LNCAP (cell line): Measurements from ENCODE around the gene SPATA31E1.

Source experiments
- TF ChIP-seq, protein P1 (sequence below): fragments of 450-650 bp; IDR thresholded peaks from 2 replicates; pipeline ENCODE4 v1.5.1; 2017; ENCODE audit warnings: mild to moderate bottlenecking

Gene SPATA31E1

DNA sequence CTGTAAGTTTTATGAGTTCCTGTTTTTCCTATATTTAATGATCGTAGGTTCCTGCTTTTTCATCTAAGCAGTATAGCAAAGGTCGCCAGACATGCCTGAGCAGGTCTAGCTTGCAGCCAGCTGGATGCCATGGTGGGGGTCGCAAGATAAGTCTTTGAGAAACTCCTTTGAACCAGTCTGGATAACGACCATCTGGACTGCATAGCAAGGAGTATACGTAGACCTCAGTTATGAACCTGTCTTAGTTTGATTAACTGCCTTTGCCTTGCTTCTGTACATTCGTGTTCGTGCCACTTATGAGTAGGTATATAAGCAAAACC is 8.4 kb upstream of the SPATA31E1 start:
- TF ChIP-seq, protein P1, sequence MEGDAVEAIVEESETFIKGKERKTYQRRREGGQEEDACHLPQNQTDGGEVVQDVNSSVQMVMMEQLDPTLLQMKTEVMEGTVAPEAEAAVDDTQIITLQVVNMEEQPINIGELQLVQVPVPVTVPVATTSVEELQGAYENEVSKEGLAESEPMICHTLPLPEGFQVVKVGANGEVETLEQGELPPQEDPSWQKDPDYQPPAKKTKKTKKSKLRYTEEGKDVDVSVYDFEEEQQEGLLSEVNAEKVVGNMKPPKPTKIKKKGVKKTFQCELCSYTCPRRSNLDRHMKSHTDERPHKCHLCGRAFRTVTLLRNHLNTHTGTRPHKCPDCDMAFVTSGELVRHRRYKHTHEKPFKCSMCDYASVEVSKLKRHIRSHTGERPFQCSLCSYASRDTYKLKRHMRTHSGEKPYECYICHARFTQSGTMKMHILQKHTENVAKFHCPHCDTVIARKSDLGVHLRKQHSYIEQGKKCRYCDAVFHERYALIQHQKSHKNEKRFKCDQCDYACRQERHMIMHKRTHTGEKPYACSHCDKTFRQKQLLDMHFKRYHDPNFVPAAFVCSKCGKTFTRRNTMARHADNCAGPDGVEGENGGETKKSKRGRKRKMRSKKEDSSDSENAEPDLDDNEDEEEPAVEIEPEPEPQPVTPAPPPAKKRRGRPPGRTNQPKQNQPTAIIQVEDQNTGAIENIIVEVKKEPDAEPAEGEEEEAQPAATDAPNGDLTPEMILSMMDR = no peak

DNA sequence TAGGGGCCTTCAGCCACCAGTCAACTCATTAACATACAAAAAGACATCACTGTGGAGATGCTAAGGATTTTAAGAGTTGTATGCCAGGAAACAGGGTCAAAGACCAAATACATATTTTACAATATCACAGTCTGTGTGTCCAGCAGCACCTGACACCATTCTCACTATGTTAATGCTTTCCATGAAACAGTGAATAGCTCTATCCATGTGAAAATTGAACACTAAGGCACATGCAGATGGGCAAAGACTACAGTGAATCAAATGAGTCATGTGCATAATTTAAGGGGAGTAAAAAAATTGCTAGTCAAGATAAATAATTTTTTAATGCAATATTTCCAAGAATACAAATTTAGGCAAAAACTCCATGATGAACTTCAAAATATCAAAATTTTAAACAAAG is 7.6 kb upstream of the SPATA31E1 start:
- TF ChIP-seq, protein P1 = no peak

DNA sequence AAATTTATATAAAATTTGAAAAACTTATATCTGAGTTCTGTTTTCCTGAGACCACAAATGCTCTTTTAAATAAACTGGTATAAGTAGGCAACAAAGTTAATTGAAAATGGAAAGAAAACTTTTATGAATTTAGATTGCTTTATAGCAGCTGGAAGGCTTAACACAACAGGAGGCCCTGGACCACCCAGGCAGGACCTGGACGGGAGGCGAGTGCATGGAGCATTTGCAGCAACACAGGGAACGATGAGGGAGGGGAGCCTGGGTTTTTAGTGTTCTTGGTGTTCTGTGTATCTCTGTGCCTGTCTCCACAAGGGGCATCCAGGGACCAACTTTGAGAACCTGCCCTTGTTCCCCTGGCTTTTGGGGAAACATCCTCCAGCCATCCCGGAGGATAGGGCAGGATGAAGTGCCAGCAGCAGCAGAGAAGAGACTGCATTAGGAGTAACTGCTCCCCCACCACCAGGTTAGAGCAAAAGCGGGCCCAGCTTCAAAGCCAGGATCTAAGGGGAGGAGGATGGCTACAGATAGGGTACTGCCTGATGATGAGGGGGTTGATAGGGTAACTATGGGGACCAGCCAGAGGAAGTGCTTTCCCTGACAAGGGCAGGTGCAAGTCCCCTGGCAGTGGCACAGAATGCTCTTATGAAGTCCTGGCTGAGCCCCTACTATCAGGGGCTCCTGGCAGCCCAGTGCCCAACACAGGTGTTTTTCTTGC is 6.7 kb upstream of the SPATA31E1 start:
- TF ChIP-seq, protein P1 = no peak

DNA sequence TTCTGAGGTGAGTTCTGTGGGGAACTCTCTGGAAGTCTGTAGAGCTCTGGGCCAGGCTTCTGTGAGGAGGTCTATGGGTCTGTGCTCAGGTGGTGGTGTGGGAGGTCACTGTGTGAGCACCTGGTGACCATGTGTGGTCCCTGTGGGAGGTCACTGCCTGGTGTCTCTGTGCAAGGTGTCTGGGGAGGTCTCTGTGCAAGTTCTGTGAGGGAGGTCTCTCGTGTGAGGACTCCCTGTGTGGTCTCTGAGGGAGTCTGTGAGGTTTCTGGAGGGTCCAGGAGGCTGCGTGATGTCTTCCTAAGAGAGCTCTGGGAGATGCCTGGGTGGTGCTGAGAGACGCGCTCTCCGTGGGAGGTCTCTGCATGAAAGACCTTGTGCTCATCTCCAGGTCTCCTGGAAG is 6.0 kb upstream of the SPATA31E1 start:
- TF ChIP-seq, protein P1 = no peak

DNA sequence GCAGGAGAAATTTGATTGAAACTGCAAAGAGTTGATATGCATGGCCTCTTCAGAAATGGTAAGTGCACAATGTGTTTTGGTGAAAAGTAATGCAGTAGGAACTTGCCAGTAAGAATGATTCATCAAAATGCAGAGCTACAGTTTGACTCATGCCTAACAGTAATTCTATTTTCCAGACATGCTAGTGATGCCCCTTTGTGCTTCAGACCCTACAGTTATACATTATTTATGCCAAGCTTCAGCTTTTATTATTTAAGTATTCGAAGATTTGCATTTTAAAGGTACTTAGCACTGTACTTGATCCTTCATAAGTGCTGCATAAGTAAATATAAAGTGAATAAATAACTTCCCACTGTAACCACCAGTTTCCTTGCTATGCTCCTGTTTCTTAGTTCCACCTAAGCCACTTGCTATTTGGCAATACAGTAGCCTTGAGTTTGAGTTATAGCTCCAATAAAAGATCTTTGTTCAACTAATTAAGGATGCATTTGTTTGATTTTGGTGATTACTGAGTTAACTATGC is 3.6 kb upstream of the SPATA31E1 start:
- TF ChIP-seq, protein P1 = no peak

DNA sequence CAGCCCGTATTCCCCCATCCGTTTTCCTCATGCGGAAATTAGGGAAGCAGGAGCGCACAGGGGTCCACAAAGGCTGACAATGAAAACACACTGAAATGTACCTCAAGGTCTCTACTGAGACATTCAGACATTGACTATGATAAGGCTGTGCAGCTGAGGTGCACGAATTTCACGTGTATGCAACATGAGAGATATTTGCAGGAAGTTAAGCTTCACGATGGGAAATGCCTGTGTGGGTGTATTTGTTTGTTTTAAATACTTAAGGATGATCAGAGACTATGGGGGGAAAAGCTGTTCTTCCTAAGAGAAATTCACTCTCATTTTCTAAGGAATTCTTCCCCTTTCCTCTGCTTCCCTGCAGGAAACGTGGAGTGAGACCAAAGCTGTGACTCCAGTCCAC is 2.6 kb upstream of the SPATA31E1 start:
- TF ChIP-seq, protein P1 = no peak

DNA sequence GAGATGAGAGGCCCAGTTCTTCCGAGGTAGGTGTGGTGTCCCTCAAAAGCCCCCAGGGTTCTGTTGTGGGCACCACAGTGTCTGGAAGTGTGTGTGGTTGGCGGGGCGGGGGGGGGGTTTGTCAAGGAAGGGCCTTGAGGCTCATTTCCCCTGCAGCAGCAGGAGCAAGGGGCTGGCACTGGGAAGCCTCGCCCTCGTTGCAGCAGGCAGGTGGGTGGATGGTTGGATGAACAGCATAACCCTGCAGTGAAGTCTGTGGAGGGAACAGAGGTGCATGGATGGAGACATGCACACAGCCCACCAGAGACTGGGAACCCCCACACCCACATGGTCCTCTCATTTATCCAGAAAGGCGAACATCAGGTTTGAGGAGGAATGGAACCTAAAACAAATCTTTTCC is 2.0 kb upstream of the SPATA31E1 start:
- TF ChIP-seq, protein P1 = no peak

DNA sequence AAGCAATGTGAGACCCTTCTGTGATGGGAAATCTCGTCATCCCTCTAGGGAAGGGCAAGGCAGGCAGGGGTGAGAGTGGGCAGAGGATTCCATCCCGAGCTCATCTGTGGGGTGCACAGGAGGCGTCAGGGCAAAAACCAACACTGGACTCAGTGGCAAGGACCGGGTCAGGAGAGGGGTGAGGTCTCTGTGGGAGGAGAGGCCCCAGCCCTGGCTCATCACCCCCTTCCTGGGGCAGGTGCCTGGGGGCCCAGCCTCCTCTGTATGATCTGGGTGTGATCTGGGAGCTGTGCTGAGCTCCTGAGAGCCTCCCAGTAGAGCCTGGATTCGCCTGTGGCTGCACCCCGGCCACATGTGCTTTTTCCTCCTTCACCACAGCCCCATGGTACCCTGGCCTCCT is 597 bp downstream of the SPATA31E1 start:
- TF ChIP-seq, protein P1 = no peak
